Naive thymus-derived CD4-positive, alpha-beta T cell (primary cell): ENCODE data around the gene EIF4G3. TPM values are rescaled to one million over a fixed set of nuclear protein-coding genes. Genes with fewer than 3 reads are reported as not detected.

Experiments used
- ATAC-seq: fragments of 150-1000 bp; cut with Tn5 transposase; 2 replicates; pipeline ENCODE4 v1.10.0; 2021; ENCODE audit warnings: mild to moderate bottlenecking, moderate library complexity
- CTCF ChIA-PET: fragments of 350-600 bp; sonication (Branson Sonifier 250); formaldehyde crosslinking; loops from one replicate; lab custom pipeline; 2021; ENCODE audit warnings: antibody characterized with exemption; lab: Charles Lee
- POLR2A ChIA-PET: fragments of 350-600 bp; sonication (Branson Sonifier 250); formaldehyde crosslinking; loops from one replicate; lab custom pipeline; 2021; ENCODE audit warnings: antibody characterized with exemption, inconsistent platforms; lab: Charles Lee
- DNase-seq, 9 donors: peaks; one replicate each; pipeline versions ENCODE4 v3.0.0 to v3.0.0-alpha.2; 2020 to 2022; ENCODE audit warnings: mixed read lengths in 1 of 9
- H3K27ac ChIP-seq: one replicate; pipeline ENCODE4 v1.7.0; 2013; ENCODE audit warnings: mild to moderate bottlenecking, low read depth, low read length, moderate library complexity
- H3K27me3 ChIP-seq, 2 donors: one replicate each; pipeline ENCODE4 v1.7.0; 2013; ENCODE audit warnings: low read length in 2 of 2, mild to moderate bottlenecking in 2 of 2, moderate library complexity in 2 of 2; ENCODE audit not compliant: control insufficient read depth in 2 of 2, insufficient read depth in 2 of 2
- H3K36me3 ChIP-seq, 3 experiments: 1 replicate in 2 of 3; 2 replicates in 1 of 3; pipeline ENCODE4 v1.7.0; 2013; ENCODE audit warnings: low read length in 3 of 3, mild to moderate bottlenecking in 3 of 3, moderate library complexity in 1 of 3; ENCODE audit not compliant: insufficient read depth in 3 of 3, control insufficient read depth in 2 of 3
- H3K4me1 ChIP-seq, 2 donors: one replicate each; pipeline ENCODE4 v1.7.0; 2013; ENCODE audit warnings: low read length in 2 of 2, mild to moderate bottlenecking in 2 of 2, moderate library complexity in 1 of 2; ENCODE audit not compliant: control insufficient read depth in 2 of 2, insufficient read depth in 2 of 2
- H3K4me3 ChIP-seq: 2 replicates; pipeline ENCODE4 v1.7.0; 2013; ENCODE audit warnings: mild to moderate bottlenecking, low read length
- H3K9me3 ChIP-seq, 3 experiments: 1 replicate in 2 of 3; 2 replicates in 1 of 3; pipeline ENCODE4 v1.7.0; 2013; ENCODE audit warnings: low read length in 3 of 3; ENCODE audit not compliant: control insufficient read depth in 2 of 3
- H3K27ac Mint-ChIP-seq, 9 donors: one replicate each; pipeline ENCODE4 v1.8.0; 2020 to 2022; ENCODE audit warnings: mixed read lengths in 9 of 9, mild to moderate bottlenecking in 8 of 9, moderate library complexity in 5 of 9, inconsistent platforms in 2 of 9
- H3K27me3 Mint-ChIP-seq, 5 donors: one replicate each; pipeline ENCODE4 v1.8.0; 2021 to 2022; ENCODE audit warnings: mixed read lengths in 5 of 5, mild to moderate bottlenecking in 1 of 5
- H3K36me3 Mint-ChIP-seq, 5 donors: one replicate each; pipeline ENCODE4 v1.8.0; 2020 to 2022; ENCODE audit warnings: mixed read lengths in 5 of 5, mild to moderate bottlenecking in 3 of 5, inconsistent platforms in 1 of 5
- H3K4me1 Mint-ChIP-seq, 7 donors: one replicate each; pipeline ENCODE4 v1.8.0; 2020 to 2022; ENCODE audit warnings: mixed read lengths in 7 of 7, mild to moderate bottlenecking in 3 of 7, inconsistent platforms in 1 of 7
- H3K4me3 Mint-ChIP-seq, 10 donors: one replicate each; pipeline ENCODE4 v1.8.0; 2020 to 2022; ENCODE audit warnings: mild to moderate bottlenecking in 10 of 10, mixed read lengths in 10 of 10, moderate library complexity in 6 of 10, inconsistent platforms in 2 of 10
- H3K9me3 Mint-ChIP-seq, 11 donors: one replicate each; pipeline ENCODE4 v1.8.0; 2020 to 2022; ENCODE audit warnings: mixed read lengths in 11 of 11, mild to moderate bottlenecking in 4 of 11, inconsistent platforms in 1 of 11, moderate library complexity in 1 of 11
- intact Hi-C, 2 donors: fragments of 100-400 bp; cut with micrococcal nuclease; formaldehyde crosslinking; loops; one replicate each; pipeline ENCODE4 v1.15.1; 2023
- polyA plus RNA-seq, 2 donors: library from polyadenylated mRNA; unstranded; fragments of 300-500 nt; fragmentation: Illumina TruSeq; gene quantifications; one replicate each; pipeline ENCODE4 v1.2.3, GENCODE V29; 2021
- total RNA-seq, 6 experiments: library from RNA in 5 of 6; stranded (reverse) in 5 of 6; gene quantifications; 1 replicate in 5 of 6; 2 replicates in 1 of 6; pipeline ENCODE4 v1.2.3 and lab custom pipeline; 2021 to 2026

The EIF4G3 gene
- total and polyA plus RNA-seq, 7 experiments from 2014 or later: 3.3 to 46.3 (median 16.4) TPM

- no peaks in the 10 kb centered on the region for H3K4me1 ChIP-seq
- no peak overlapping the region for H3K4me3 ChIP-seq
- no peaks in the 10 kb centered on the region for H3K27me3 Mint-ChIP-seq
- no peaks in the 10 kb centered on the region for H3K9me3 ChIP-seq
- no peaks in the 10 kb centered on the region for H3K27me3 ChIP-seq
- no peaks in the 10 kb centered on the region for H3K36me3 ChIP-seq
- peaks cover 0 to 10% (median 0%) of the 10 kb centered on the region in 7 donors for H3K4me1 Mint-ChIP-seq
- ChIA-PET CTCF (no interaction called here), POLR2A (interaction anchor here (0.6 kb wide), 1 partner anchor 1410 kb away, joined by 4 read pairs; no protein-coding TSS in a partner anchor)
- H3K36me3 Mint-ChIP-seq: peaks cover 0 to 28% (median 9%) of the 10 kb centered on the region in 5 donors
- H3K27ac ChIP-seq: no peak overlapping the region
- H3K27ac Mint-ChIP-seq: no peak overlapping the region
- DNase-seq: no peak
- H3K9me3 Mint-ChIP-seq: peaks cover 0 to 2% (median 0%) of the 10 kb centered on the region in 11 donors
- ATAC-seq: no peak
- no peak overlapping the region for H3K4me3 Mint-ChIP-seq
- intact Hi-C loops: no loop called here
Measured at GRCh38 chr1:21124846-21125245, 51.9 kb downstream of the EIF4G3 start.

GRCh38 chr1:21123287-21123948 is 53.3 kb downstream of the EIF4G3 start:
- Histone ChIP-seq H3K9me3 (no peaks in the 10 kb centered on the region), H3K4me3 (no peak overlapping the region), H3K27me3 (no peaks in the 10 kb centered on the region), H3K4me1 (no peaks in the 10 kb centered on the region), H3K36me3 (no peaks in the 10 kb centered on the region), H3K27ac (no peak overlapping the region)
- H3K27ac Mint-ChIP-seq: peak overlapping the region in 1 of 9 donors; percentile 10
- no peak overlapping the region for H3K4me3 Mint-ChIP-seq
- DNase-seq (no peak), ATAC-seq (no peak)
- ChIA-PET CTCF (no interaction called here), POLR2A (no interaction called here)
- H3K4me1 Mint-ChIP-seq: peaks cover 0 to 10% (median 0%) of the 10 kb centered on the region in 7 donors
- H3K9me3 Mint-ChIP-seq: no peaks in the 10 kb centered on the region
- peaks cover 0 to 23% (median 8%) of the 10 kb centered on the region in 5 donors for H3K36me3 Mint-ChIP-seq
- no peaks in the 10 kb centered on the region for H3K27me3 Mint-ChIP-seq
- intact Hi-C loops: no loop called here

- Histone ChIP-seq H3K4me3 (no peak overlapping the region), H3K9me3 (no peaks in the 10 kb centered on the region), H3K36me3 (no peaks in the 10 kb centered on the region), H3K4me1 (no peaks in the 10 kb centered on the region), H3K27me3 (no peaks in the 10 kb centered on the region), H3K27ac (no peak overlapping the region)
- ChIA-PET CTCF (no interaction called here), POLR2A (interaction anchor here (0.6 kb wide), 1 partner anchor 18 kb away, joined by 4 read pairs; no protein-coding TSS in a partner anchor)
- intact Hi-C loops: no loop called here
- H3K4me1 Mint-ChIP-seq: peaks cover 0 to 10% (median 0%) of the 10 kb centered on the region in 7 donors
- H3K27ac Mint-ChIP-seq: no peak overlapping the region
- H3K36me3 Mint-ChIP-seq: peaks cover 0 to 16% (median 8%) of the 10 kb centered on the region in 5 donors
- no peaks in the 10 kb centered on the region for H3K9me3 Mint-ChIP-seq
- ATAC-seq: no peak
- H3K4me3 Mint-ChIP-seq: no peak overlapping the region
- H3K27me3 Mint-ChIP-seq: no peaks in the 10 kb centered on the region
- no peak for DNase-seq
Measured at GRCh38 chr1:21121764-21122471, 54.8 kb downstream of the EIF4G3 start.

- Mint-ChIP-seq H3K9me3 (no peaks in the 10 kb centered on the region), H3K27me3 (no peaks in the 10 kb centered on the region), H3K4me3 (no peak overlapping the region), H3K4me1 (peaks cover 0 to 2% (median 0%) of the 10 kb centered on the region in 7 donors), H3K27ac (no peak overlapping the region), H3K36me3 (peaks cover 0 to 16% (median 8%) of the 10 kb centered on the region in 5 donors)
- ChIA-PET POLR2A (no interaction called here), CTCF (interaction anchor here (1.1 kb wide), 1 partner anchor 9 kb away, joined by 3 read pairs; no protein-coding TSS in a partner anchor)
- ATAC-seq (no peak), DNase-seq (no peak)
- H3K36me3 ChIP-seq: no peaks in the 10 kb centered on the region
- H3K4me1 ChIP-seq: no peaks in the 10 kb centered on the region
- no peak overlapping the region for H3K4me3 ChIP-seq
- no peaks in the 10 kb centered on the region for H3K9me3 ChIP-seq
- no peak overlapping the region for H3K27ac ChIP-seq
- intact Hi-C loops: no loop called here
- no peaks in the 10 kb centered on the region for H3K27me3 ChIP-seq
Measured at GRCh38 chr1:21118167-21118566, 58.5 kb downstream of the EIF4G3 start.

GRCh38 chr1:21117597-21118001 is 59.1 kb downstream of the EIF4G3 start:
- no peaks in the 10 kb centered on the region for H3K27me3 ChIP-seq
- no peaks in the 10 kb centered on the region for H3K27me3 Mint-ChIP-seq
- H3K4me3 ChIP-seq: no peak overlapping the region
- ATAC-seq (no peak), DNase-seq (no peak)
- H3K9me3 Mint-ChIP-seq: no peaks in the 10 kb centered on the region
- H3K27ac ChIP-seq: no peak overlapping the region
- H3K36me3 ChIP-seq: no peaks in the 10 kb centered on the region
- H3K4me1 ChIP-seq: no peaks in the 10 kb centered on the region
- intact Hi-C loops: no loop called here
- H3K4me3 Mint-ChIP-seq: no peak overlapping the region
- ChIA-PET CTCF (interaction anchor here (1.1 kb wide), 1 partner anchor 9 kb away, joined by 3 read pairs; no protein-coding TSS in a partner anchor), POLR2A (no interaction called here)
- H3K27ac Mint-ChIP-seq: no peak overlapping the region
- peaks cover 0 to 10% (median 6%) of the 10 kb centered on the region in 5 donors for H3K36me3 Mint-ChIP-seq
- no peaks in the 10 kb centered on the region for H3K9me3 ChIP-seq
- no peaks in the 10 kb centered on the region for H3K4me1 Mint-ChIP-seq

GRCh38 chr1:21117159-21117558 is 59.5 kb downstream of the EIF4G3 start:
- Histone ChIP-seq H3K4me1 (no peaks in the 10 kb centered on the region), H3K9me3 (no peaks in the 10 kb centered on the region), H3K27ac (no peak overlapping the region), H3K27me3 (no peaks in the 10 kb centered on the region), H3K36me3 (no peaks in the 10 kb centered on the region), H3K4me3 (no peak overlapping the region)
- H3K4me1 Mint-ChIP-seq: no peaks in the 10 kb centered on the region
- intact Hi-C loops: no loop called here
- H3K36me3 Mint-ChIP-seq: peaks cover 0 to 8% (median 6%) of the 10 kb centered on the region in 5 donors
- no peaks in the 10 kb centered on the region for H3K27me3 Mint-ChIP-seq
- H3K4me3 Mint-ChIP-seq: no peak overlapping the region
- ChIA-PET POLR2A (interaction anchor here (0.6 kb wide), 1 partner anchor 25 kb away, joined by 3 read pairs; no protein-coding TSS in a partner anchor), CTCF (interaction anchor here (1.1 kb wide), 1 partner anchor 10 kb away, joined by 3 read pairs; no protein-coding TSS in a partner anchor)
- no peaks in the 10 kb centered on the region for H3K9me3 Mint-ChIP-seq
- no peak for ATAC-seq
- H3K27ac Mint-ChIP-seq: no peak overlapping the region
- DNase-seq: no peak
